Measurements from ENCODE around the gene CPNE5.

DNA sequence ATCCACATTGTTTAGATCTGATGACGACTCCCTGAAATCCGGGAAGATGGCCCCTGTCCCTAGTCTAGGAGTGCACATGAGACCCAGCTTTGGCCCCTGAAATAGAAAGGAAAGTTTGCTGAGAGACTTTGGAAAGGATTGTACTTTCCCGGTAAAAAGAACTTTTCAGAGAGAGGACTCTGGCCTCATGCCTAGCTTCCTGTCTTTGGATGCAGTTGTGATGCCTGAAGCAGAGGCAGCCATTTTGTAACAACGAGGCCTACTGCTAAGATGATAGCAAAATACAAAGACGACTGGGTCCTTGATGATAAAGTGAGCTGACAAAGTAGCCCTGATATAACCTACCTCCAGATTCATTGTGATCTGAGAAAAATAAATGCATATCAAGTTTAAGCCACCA is 6.9 kb downstream of the CPNE5 start:
- TF ChIP-seq, protein P1, sequence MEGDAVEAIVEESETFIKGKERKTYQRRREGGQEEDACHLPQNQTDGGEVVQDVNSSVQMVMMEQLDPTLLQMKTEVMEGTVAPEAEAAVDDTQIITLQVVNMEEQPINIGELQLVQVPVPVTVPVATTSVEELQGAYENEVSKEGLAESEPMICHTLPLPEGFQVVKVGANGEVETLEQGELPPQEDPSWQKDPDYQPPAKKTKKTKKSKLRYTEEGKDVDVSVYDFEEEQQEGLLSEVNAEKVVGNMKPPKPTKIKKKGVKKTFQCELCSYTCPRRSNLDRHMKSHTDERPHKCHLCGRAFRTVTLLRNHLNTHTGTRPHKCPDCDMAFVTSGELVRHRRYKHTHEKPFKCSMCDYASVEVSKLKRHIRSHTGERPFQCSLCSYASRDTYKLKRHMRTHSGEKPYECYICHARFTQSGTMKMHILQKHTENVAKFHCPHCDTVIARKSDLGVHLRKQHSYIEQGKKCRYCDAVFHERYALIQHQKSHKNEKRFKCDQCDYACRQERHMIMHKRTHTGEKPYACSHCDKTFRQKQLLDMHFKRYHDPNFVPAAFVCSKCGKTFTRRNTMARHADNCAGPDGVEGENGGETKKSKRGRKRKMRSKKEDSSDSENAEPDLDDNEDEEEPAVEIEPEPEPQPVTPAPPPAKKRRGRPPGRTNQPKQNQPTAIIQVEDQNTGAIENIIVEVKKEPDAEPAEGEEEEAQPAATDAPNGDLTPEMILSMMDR (IDR thresholded peaks at IDR 0.05), result no peak
- TF ChIP-seq EZH2 (IDR thresholded peaks at IDR 0.05), result no peak
